Globus pallidus (tissue), 1 donor: ENCODE measurements around the gene ALKBH8.
"Not testable (repeated sequence)": the region's sequence is repeated elsewhere in the genome, so short reads cannot be mapped to it uniquely, and the experiment has no call there.

Experiments
- DNase-seq: peaks from one replicate; pipeline ENCODE4 v3.0.0-alpha.2; 2015; ENCODE audit warnings: low spot score

ALKBH8 gene

GRCh38 chr11:107504981-107505380 lies 60.6 kb downstream of the ALKBH8 start:
- DNase-seq = no peak

- no peak for DNase-seq
Measured at GRCh38 chr11:107501713-107502112, 63.8 kb downstream of the ALKBH8 start.

GRCh38 chr11:107497371-107497770 lies 68.2 kb downstream of the ALKBH8 start:
- not testable (repeated sequence) for DNase-seq

DNA sequence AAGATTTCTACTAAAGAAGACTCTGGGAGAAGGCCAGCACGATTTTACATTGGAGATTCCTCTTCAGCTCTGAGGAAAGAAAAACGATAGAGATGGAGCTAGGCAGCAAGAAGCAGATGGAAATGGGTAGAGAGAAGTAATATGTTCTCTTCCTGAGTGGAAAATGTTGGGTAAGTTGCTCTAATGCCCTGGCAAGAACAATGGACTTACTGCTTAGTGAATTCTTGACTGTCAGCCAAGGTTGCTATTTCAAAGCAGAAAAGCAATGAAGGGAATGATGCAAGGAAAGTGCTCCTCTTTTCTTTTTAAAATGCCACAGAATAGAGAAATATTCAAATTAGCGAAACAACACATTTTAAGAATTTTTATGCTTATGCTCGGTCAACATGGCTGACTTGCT lies 69.5 kb downstream of the ALKBH8 start:
- peak; percentile 11 for DNase-seq

- no peak for DNase-seq
Measured at GRCh38 chr11:107494055-107494454, 71.5 kb downstream of the ALKBH8 start.

DNA sequence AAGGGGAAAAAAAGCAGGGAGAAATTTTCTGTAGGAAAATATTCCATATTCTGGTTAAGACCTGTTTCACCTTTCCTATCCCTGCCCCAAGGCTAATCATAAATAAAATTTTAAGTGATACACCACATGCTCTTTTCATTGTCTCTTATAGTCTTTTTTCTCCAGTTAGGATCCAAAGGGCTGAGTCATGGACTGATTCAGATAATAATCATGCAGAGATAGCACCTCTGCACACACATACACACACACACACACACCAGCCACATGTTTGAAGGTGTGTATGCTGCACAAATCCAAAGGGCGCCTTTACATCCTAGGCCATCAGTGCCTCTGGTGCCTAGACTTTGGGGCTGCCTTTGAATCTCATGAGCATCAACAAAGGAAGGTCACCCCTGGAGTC lies 72.4 kb downstream of the ALKBH8 start:
- DNase-seq = no peak

DNA sequence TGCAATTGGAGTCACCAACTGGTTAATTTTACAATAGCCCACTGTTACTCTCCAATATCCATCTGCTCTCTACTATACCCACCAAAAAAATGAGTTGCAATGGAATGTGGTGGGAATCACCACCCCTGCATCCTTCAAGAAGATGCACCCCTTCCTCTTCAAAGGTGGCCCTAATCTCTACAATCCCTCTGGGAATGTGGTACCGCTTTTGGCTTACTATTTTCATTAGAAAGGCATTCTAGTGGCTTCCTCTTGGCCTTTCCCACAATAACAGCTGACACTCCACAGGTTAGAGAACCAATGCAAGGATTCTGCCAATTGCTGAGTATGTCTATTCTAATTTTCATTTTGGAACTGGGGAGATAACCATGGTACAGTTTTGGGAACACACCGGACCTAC lies 74.7 kb downstream of the ALKBH8 start:
- DNase-seq = no peak

DNA sequence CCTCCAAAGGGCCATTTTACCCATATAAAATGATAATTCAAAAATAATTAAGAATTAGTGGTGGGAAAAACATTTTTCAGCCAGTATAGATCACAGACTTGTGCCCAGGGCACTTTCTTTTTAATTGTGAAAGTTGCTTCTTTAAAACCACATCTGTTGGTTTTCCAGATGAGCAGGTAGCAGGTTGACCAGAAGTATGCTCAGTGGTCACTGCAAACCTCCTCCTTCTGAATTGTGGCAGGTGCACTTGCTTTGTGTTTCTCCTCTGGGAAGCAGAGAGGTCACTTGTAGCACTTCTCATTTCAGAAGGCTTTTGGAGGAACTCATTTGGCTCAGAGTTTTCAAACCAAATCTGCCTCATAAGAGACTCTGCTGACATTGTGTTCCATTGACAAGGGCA lies 83.3 kb downstream of the ALKBH8 start:
- DNase-seq = no peak

DNA sequence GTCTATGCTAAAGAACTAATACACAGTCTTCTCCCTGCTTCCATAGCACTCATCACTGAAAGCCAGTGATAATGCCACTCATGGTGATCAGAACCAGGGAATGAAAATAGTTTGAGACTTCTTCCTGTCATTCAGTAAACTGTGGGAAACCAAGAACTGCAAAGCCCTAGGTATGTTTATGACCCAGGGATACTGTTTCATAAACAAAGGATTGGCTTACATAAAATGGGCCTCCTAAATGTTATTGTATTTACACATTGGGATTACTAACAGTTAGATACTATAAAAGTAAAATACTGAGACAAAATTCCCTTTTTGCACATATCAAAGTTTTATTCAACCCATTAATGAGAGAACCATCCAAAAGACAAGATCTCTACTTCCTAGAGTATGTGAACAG lies 86.6 kb downstream of the ALKBH8 start:
- no peak for DNase-seq

DNA sequence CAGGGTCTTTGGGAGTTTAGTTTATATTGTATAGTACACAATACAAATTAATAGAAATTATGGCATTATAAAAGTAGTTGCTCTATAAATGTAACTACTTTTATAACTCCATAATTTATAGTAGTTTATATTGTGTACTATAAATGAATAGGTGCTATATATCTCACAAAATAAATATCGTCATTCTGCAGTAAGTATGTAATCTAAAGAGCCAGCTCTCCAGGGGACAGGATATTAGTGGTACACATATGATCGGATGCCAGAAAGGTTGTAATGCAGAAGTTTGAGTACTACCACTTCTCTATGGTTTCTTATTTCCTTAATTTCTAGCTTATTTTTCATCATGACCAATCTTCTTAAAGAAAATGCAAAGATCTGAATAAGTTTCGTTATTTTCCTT lies 87.7 kb downstream of the ALKBH8 start:
- no peak for DNase-seq

GRCh38 chr11:107473792-107474191 lies 91.7 kb downstream of the ALKBH8 start:
- no peak for DNase-seq

- no peak for DNase-seq
Measured at GRCh38 chr11:107472966-107473365, 92.6 kb downstream of the ALKBH8 start.

- DNase-seq = no peak
Measured at GRCh38 chr11:107468596-107468995, 96.9 kb downstream of the ALKBH8 start.

DNA sequence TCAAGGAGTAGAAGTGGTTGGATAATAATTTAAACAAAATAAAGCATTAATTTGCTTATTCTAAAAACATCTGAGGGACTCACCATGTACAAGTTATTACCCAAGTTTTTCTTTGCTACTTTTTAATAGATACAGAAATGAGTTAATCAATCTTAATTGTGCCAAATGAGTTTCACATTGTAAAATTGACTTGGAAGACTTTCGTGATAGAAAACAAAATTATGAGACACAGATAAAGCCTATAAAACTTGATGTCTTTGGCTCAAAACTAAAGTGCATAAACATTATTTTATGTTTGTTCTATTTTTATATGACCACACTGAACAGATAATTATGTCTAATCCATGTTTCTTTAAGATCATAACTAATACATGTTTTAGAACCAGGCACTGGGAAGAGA lies 97.8 kb downstream of the ALKBH8 start:
- DNase-seq = no peak

GRCh38 chr11:107466275-107466866 lies 99.2 kb downstream of the ALKBH8 start:
- not testable (repeated sequence) for DNase-seq

DNA sequence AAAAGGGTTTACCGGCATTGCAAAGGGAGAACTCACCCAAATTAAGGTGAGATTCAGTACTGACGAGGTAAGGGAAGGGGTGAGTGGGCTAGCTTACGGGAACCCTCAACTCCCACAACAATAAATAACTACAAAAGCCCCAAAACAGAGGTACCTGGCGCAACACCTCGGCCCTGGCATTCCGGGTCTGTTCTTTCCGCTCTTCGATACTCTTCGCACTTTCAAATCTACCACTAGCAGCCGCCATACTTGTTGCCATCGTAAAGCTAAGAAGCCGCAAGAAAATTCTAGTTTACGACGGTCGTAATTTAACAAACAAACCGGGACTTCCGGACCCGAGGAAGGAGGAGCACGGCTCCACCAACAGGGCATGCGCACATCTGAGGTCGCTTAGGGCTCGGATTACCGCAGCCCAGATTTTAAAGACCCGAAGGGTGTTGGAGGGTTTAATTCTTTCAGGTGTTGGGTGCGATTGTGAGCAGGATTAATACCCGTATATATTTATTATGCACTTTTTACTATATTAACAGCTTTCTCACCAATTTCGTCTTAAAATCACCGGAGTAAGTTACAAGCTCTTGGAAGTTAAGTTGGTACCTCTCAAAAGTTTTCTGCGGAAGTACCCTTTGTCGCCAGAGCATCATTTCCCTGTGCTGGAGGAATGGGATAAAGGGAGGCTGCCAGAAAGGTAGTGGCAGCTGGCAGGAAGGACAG lies 107.8 kb downstream of the ALKBH8 start, which contains the start of gene CWF19L2:
TSS of gene CWF19L2 (minus strand) at position 268 of the 714 bp plus-strand sequence. CDS start at position 259, 9 bp downstream.
- DNase-seq = peak; percentile 96

DNA sequence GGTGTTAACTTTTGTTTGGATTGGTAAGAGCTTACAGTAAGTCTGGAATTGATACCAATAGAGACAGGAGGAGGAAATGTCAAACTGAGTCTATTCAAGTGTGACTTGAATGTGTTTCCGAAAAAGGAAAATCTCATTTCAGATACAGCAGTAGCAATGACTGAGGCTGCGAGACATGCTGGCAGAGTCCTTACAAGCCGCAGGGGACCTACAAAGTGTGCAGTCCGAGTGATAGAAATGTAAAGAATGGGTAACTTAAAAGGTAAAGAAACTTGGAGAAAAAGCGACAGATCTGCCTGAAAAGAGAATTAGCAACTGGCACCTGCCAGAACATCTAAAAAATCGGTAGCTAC lies 108.4 kb downstream of the ALKBH8 start:
- no peak for DNase-seq

DNA sequence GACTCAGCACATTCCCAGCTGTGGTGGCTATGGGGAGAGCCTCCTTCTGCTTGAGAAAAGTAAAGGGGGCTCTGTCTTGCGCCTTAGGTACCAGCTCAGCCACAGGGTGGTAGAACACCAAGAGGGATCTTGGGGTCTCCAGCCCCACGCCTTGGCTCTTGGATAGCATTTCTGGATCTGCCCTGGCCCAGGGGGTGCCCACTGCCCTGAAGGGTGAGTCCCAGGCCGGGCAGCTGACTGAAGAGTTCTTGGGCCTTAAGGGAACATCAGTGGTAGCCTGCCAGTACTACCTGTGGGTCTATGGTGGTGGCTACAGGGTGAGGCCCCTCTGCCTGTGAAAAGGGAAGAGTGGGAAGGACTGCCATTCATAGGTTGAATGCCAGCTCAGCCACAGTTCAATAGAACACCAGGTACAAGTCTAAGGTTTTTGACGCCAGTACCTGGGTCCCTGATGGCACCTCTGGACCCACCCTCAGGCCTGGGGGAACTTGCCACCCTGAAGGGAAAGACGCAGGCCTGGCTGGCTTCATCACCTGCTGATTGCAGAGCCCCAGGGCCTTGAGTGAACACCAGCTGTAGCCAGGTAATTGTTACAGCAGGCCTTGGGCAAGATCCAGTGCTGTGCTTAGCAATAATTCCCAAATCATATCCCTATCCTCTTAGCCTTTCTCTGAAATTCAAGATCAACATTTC lies 111.8 kb downstream of the ALKBH8 start:
- no peak for DNase-seq
